ENCODE measurements around the gene XKR8. TPM values are rescaled to one million over a fixed set of nuclear protein-coding genes. Genes with fewer than 3 reads are reported as not detected.
"Not testable (repeated sequence)": the region's sequence is repeated elsewhere in the genome, so short reads cannot be mapped to it uniquely, and the experiment has no call there.

The XKR8 gene
- total and polyA plus RNA-seq, 9 donors: 3.9 to 6.1 (median 5.3) TPM

DNA sequence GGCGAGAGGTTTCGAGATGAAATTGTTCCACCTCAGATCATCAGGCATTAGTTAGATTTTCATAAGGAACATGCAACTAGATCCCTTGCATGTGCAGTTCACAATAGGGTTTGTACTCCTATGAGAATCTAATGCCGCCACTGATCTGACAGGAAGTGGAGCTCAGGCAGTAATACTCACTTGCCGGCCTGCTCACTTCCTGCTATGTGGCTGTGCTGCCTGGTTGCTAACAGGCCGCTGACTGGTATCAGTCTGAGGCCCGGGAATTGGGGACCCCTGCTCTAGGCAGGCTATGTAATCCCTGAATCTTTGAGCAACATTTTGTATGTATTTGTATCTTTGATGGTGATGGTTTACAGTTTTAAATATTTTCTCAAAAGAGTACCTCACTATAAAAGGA lies 32.5 kb downstream of the XKR8 start:
- H3K9me3 ChIP-seq: no peaks in the 10 kb centered on the region
- H3K27ac ChIP-seq: no peak overlapping the region
- H3K36me3 ChIP-seq: no peaks in the 10 kb centered on the region
- no peaks in the 10 kb centered on the region for H3K4me1 ChIP-seq (ENCODE audit: insufficient read depth)
- intact Hi-C loops (cut with DNase I): no loop called here
- H3K27me3 ChIP-seq: no peaks in the 10 kb centered on the region
- no peak for DNase-seq
- H3K4me3 ChIP-seq: no peak overlapping the region
- 82 to 84% (median 84%) methylated on average over 6 of the region's 6 CpGs for WGBS, 3 donors
- TF ChIP-seq EP300 (IDR thresholded peaks at IDR 0.05) (no peak), POLR2A (IDR thresholded peaks at IDR 0.05) (no peak), CTCF (IDR thresholded peaks at IDR 0.05) (no peak)

DNA sequence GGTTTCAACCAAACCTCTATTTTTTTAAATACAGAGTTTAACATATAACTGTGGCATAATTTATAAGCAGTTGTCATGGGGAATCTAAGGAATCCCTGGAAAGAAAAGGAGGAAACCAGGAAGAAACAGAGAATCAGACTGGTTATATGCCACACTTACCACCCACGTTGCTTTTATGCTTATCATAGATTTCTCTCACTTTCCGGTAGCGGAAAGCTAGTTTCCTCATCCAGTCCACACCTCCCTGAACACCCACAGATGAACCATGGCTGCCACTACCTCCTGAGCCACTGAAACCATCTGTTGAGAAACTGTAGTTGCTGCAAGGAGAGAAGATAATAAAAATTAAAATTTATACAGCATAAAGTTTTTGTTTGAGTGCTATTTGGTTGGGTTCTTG lies 33.5 kb downstream of the XKR8 start:
- no peak for DNase-seq
- H3K4me3 ChIP-seq: no peak overlapping the region
- WGBS, 3 donors: 45 to 49% (median 48%) methylated on average over 3 of the region's 3 CpGs
- no peaks in the 10 kb centered on the region for H3K4me1 ChIP-seq (ENCODE audit: insufficient read depth)
- TF ChIP-seq POLR2A (IDR thresholded peaks at IDR 0.05) (no peak), EP300 (IDR thresholded peaks at IDR 0.05) (no peak), CTCF (IDR thresholded peaks at IDR 0.05) (no peak)
- intact Hi-C loops (cut with DNase I): no loop called here
- H3K36me3 ChIP-seq: no peaks in the 10 kb centered on the region
- H3K9me3 ChIP-seq: no peaks in the 10 kb centered on the region
- no peak overlapping the region for H3K27ac ChIP-seq
- no peaks in the 10 kb centered on the region for H3K27me3 ChIP-seq

- no peak for DNase-seq
- H3K36me3 ChIP-seq: no peaks in the 10 kb centered on the region
- intact Hi-C loops (cut with DNase I): no loop called here
Measured at GRCh38 chr1:27994060-27994459, 34.3 kb downstream of the XKR8 start.

GRCh38 chr1:27994526-27994925 lies 34.8 kb downstream of the XKR8 start:
- H3K4me3 ChIP-seq; DNase-seq; H3K4me1 ChIP-seq (ENCODE audit: insufficient read depth); H3K9me3 ChIP-seq; H3K27me3 ChIP-seq; intact Hi-C loops (cut with DNase I); H3K36me3 ChIP-seq; H3K27ac ChIP-seq: not testable (repeated sequence)
- WGBS, 3 donors: 95 to 98% (median 96%) methylated on average over 6 of the region's 6 CpGs

More at GRCh38 chr1:27994060-27994459, 34.3 kb downstream of the XKR8 start:
- Histone ChIP-seq H3K4me1 (ENCODE audit: insufficient read depth) (no peaks in the 10 kb centered on the region), H3K9me3 (no peaks in the 10 kb centered on the region), H3K4me3 (no peak overlapping the region), H3K27me3 (no peaks in the 10 kb centered on the region), H3K27ac (no peak overlapping the region)
- no peak for TF ChIP-seq POLR2A (IDR thresholded peaks at IDR 0.05)
- no peak for TF ChIP-seq EP300 (IDR thresholded peaks at IDR 0.05)
- TF ChIP-seq CTCF (IDR thresholded peaks at IDR 0.05): no peak
- WGBS, 3 donors: 58 to 80% (median 59%) methylated on average over 1 of the region's 1 CpG

GRCh38 chr1:27999055-27999454 lies 39.3 kb downstream of the XKR8 start:
- no peaks in the 10 kb centered on the region for H3K4me1 ChIP-seq (ENCODE audit: insufficient read depth)
- intact Hi-C loops (cut with DNase I): no loop called here
- H3K36me3 ChIP-seq: no peaks in the 10 kb centered on the region
- no peak for DNase-seq
- no peaks in the 10 kb centered on the region for H3K9me3 ChIP-seq
- WGBS, 3 donors: 96 to 98% (median 97%) methylated on average over 1 of the region's 1 CpG
- no peaks in the 10 kb centered on the region for H3K27me3 ChIP-seq
- no peak overlapping the region for H3K4me3 ChIP-seq
- TF ChIP-seq CTCF (IDR thresholded peaks at IDR 0.05) (no peak), POLR2A (IDR thresholded peaks at IDR 0.05) (no peak), EP300 (IDR thresholded peaks at IDR 0.05) (no peak)
- no peak overlapping the region for H3K27ac ChIP-seq
